VCaP (cell line): ENCODE data around the gene CHTF18.

ENCODE experiments used
- H3K27ac ChIP-seq: fragments of 450-650 bp; 2 replicates; pipeline ENCODE4 v1.5.1; 2017
- CTCF ChIP-seq: fragments of 450-650 bp; conservative IDR thresholded peaks from 2 replicates; pipeline ENCODE4 v1.5.1; 2017; ENCODE audit warnings: mild to moderate bottlenecking, moderate library complexity

Gene CHTF18

GRCh38 chr16:785563-786535 is 2.6 kb upstream of the CHTF18 start:
- H3K27ac ChIP-seq = no peak overlapping the region
- TF ChIP-seq CTCF = peak; percentile 76

GRCh38 chr16:787321-787966 is 976 bp upstream of the CHTF18 start:
- H3K27ac ChIP-seq = peak overlapping the region; percentile 73
- TF ChIP-seq CTCF = no peak

GRCh38 chr16:787978-788398 is 432 bp upstream of the CHTF18 start, which contains the start of gene RPUSD1:
TSS of gene RPUSD1 (minus strand) at chr16:788381. CDS start at chr16:787737, 644 bp downstream.
- TF ChIP-seq CTCF = no peak
- H3K27ac ChIP-seq = peak within 1 kb of the TSS; percentile 73

GRCh38 chr16:789191-789850 is 901 bp downstream of the CHTF18 start:
- peak overlapping the region; percentile 73 for H3K27ac ChIP-seq
- no peak for TF ChIP-seq CTCF

- TF ChIP-seq CTCF = no peak
- H3K27ac ChIP-seq = no peak overlapping the region
Observed at GRCh38 chr16:790086-790485, 1.7 kb downstream of the CHTF18 start.

- no peak overlapping the region for H3K27ac ChIP-seq
- TF ChIP-seq CTCF = no peak
Observed at GRCh38 chr16:791131-791530, 2.7 kb downstream of the CHTF18 start.
